DOHH2 (cell line): Measurements from ENCODE around the gene TTC27.

ENCODE experiments used
- H3F3A ChIP-seq: fragments of 200-600 bp; sonication (generic), shearing (Covaris generic); 2 replicates; pipeline ENCODE4 v1.6.0; 2016; ENCODE audit warnings: antibody characterized with exemption, mild to moderate bottlenecking; ENCODE audit not compliant: control insufficient read depth, insufficient read depth
- H3K27ac ChIP-seq: fragments of 200-600 bp; sonication (generic); 2 replicates; pipeline ENCODE4 v1.5.1; 2014; ENCODE audit warnings: low read depth, mild to moderate bottlenecking, low read length, moderate library complexity
- H3K27me3 ChIP-seq: fragments of 200-600 bp; sonication (generic); 2 replicates; pipeline ENCODE4 v1.6.1; 2014; ENCODE audit warnings: mild to moderate bottlenecking, low read length, mixed read lengths; ENCODE audit not compliant: control insufficient read depth
- H3K36me3 ChIP-seq: fragments of 200-600 bp; sonication (generic); 2 replicates; pipeline ENCODE4 v1.6.1; 2014; ENCODE audit warnings: mild to moderate bottlenecking, low read length, moderate library complexity, mixed read lengths; ENCODE audit not compliant: control insufficient read depth
- H3K4me1 ChIP-seq: fragments of 200-600 bp; sonication (generic); 2 replicates; pipeline ENCODE4 v1.6.1; 2014; ENCODE audit warnings: mild to moderate bottlenecking, low read length, mixed read lengths; ENCODE audit not compliant: control insufficient read depth
- H3K4me2 ChIP-seq: fragments of 200-600 bp; sonication (generic); 2 replicates; pipeline ENCODE4 v1.6.0; 2014; ENCODE audit warnings: mild to moderate bottlenecking, low read length, moderate library complexity
- H3K4me3 ChIP-seq: fragments of 200-600 bp; sonication (generic); 2 replicates; pipeline ENCODE4 v1.5.1; 2014; ENCODE audit warnings: mild to moderate bottlenecking, low read length, mixed read lengths
- H3K79me2 ChIP-seq: fragments of 200-600 bp; sonication (generic); 2 replicates; pipeline ENCODE4 v1.6.1; 2014; ENCODE audit warnings: mild to moderate bottlenecking, low read length, mixed read lengths; ENCODE audit not compliant: control insufficient read depth
- H3K9me2 ChIP-seq: fragments of 200-600 bp; sonication (generic); replicated peaks from 2 replicates; pipeline ENCODE4 v1.6.1; 2014; ENCODE audit warnings: mild to moderate bottlenecking, low read length, mixed read lengths; ENCODE audit not compliant: control insufficient read depth
- H3K9me3 ChIP-seq: fragments of 200-600 bp; sonication (generic); 2 replicates; pipeline ENCODE4 v1.6.1; 2014; ENCODE audit warnings: antibody characterized with exemption, low read length, mixed read lengths; ENCODE audit not compliant: control insufficient read depth, insufficient read depth
- H4K20me1 ChIP-seq: fragments of 200-600 bp; sonication (generic); 2 replicates; pipeline ENCODE4 v1.6.0; 2014; ENCODE audit warnings: low read depth, mild to moderate bottlenecking, antibody characterized with exemption, low read length, moderate library complexity; ENCODE audit not compliant: control insufficient read depth, insufficient read depth
- CTCF ChIP-seq: fragments of 200-600 bp; sonication (generic); IDR thresholded peaks from one replicate; pipeline ENCODE4 v1.5.1; 2014; ENCODE audit warnings: antibody characterized with exemption, mild to moderate bottlenecking, low read depth, low read length; ENCODE audit not compliant: poor library complexity, severe bottlenecking
- EZH2phosphoT487 ChIP-seq: fragments of 200-600 bp; sonication (generic); IDR thresholded peaks from 2 replicates; pipeline ENCODE4 v1.6.1; 2017; ENCODE audit warnings: borderline replicate concordance, mild to moderate bottlenecking, antibody characterized with exemption, low read length, moderate library complexity, mixed read lengths

The TTC27 gene

GRCh38 chr2:32671885-32672533, 44.2 kb downstream of the TTC27 start:
- Histone ChIP-seq H3K27me3 (no peaks in the 10 kb centered on the region), H3K9me3 (no peaks in the 10 kb centered on the region), H3K4me1 (no peaks in the 10 kb centered on the region), H3K9me2 (no peaks in the 10 kb centered on the region), H4K20me1 (no peaks in the 10 kb centered on the region), H3K4me2 (no peak overlapping the region), H3K36me3 (peaks cover 8% of the 10 kb centered on the region), H3K4me3 (no peak overlapping the region), H3F3A (no peaks in the 10 kb centered on the region), H3K79me2 (no peaks in the 10 kb centered on the region), H3K27ac (no peak overlapping the region)
- TF ChIP-seq EZH2phosphoT487 (no peak), CTCF (no peak)

- Histone ChIP-seq H3K4me3 (no peak overlapping the region), H3K36me3 (peaks cover 7% of the 10 kb centered on the region; the same call in 1 of the 2 replicates), H3F3A (no peaks in the 10 kb centered on the region), H3K9me2 (no peaks in the 10 kb centered on the region), H3K4me1 (no peaks in the 10 kb centered on the region), H4K20me1 (no peaks in the 10 kb centered on the region), H3K4me2 (no peak overlapping the region), H3K27me3 (no peaks in the 10 kb centered on the region), H3K79me2 (no peaks in the 10 kb centered on the region), H3K9me3 (no peaks in the 10 kb centered on the region), H3K27ac (no peak overlapping the region)
- TF ChIP-seq CTCF, result no peak
- no peak for TF ChIP-seq EZH2phosphoT487
These were observed 51.0 kb downstream of the TTC27 start for GRCh38 chr2:32678825-32679224.

GRCh38 chr2:32680942-32681341, 53.1 kb downstream of the TTC27 start:
- no peak for TF ChIP-seq EZH2phosphoT487
- H3K9me3 ChIP-seq, result no peaks in the 10 kb centered on the region
- H3K27me3 ChIP-seq, result no peaks in the 10 kb centered on the region
- peaks cover 7% of the 10 kb centered on the region; the same call in 1 of the 2 replicates for H3K36me3 ChIP-seq
- H3K4me3 ChIP-seq, result no peak overlapping the region
- H4K20me1 ChIP-seq, result no peaks in the 10 kb centered on the region
- no peaks in the 10 kb centered on the region for H3K4me1 ChIP-seq
- no peak overlapping the region for H3K27ac ChIP-seq
- no peaks in the 10 kb centered on the region for H3K9me2 ChIP-seq
- H3F3A ChIP-seq, result no peaks in the 10 kb centered on the region
- H3K4me2 ChIP-seq, result no peak overlapping the region
- H3K79me2 ChIP-seq, result no peaks in the 10 kb centered on the region

- H3K79me2 ChIP-seq, result no peaks in the 10 kb centered on the region
- peaks cover 2% of the 10 kb centered on the region; the same call in 1 of the 2 replicates for H3F3A ChIP-seq
- no peaks in the 10 kb centered on the region for H3K9me3 ChIP-seq
- no peaks in the 10 kb centered on the region for H3K9me2 ChIP-seq
- no peaks in the 10 kb centered on the region for H3K27me3 ChIP-seq
- no peak overlapping the region for H3K4me3 ChIP-seq
- H3K4me2 ChIP-seq, result no peak overlapping the region
- no peak overlapping the region for H3K27ac ChIP-seq
- H4K20me1 ChIP-seq, result no peaks in the 10 kb centered on the region
- TF ChIP-seq CTCF (no peak), EZH2phosphoT487 (no peak)
- no peaks in the 10 kb centered on the region for H3K4me1 ChIP-seq
- H3K36me3 ChIP-seq, result peaks cover 7% of the 10 kb centered on the region; the same call in 1 of the 2 replicates
These were observed 55.8 kb downstream of the TTC27 start for GRCh38 chr2:32683520-32684086.
